22Rv1 (cell line): ENCODE data around the gene ADIRF.

ENCODE experiments used
- ZFX ChIP-seq: fragments of 450-650 bp; IDR thresholded peaks from 2 replicates; pipeline ENCODE4 v1.6.1; 2017; ENCODE audit warnings: antibody characterized with exemption, borderline replicate concordance
- TF ChIP-seq, protein P1 (sequence below): fragments of 450-650 bp; IDR thresholded peaks from 2 replicates; pipeline ENCODE4 v1.5.1; 2017; ENCODE audit warnings: mild to moderate bottlenecking

DNA sequence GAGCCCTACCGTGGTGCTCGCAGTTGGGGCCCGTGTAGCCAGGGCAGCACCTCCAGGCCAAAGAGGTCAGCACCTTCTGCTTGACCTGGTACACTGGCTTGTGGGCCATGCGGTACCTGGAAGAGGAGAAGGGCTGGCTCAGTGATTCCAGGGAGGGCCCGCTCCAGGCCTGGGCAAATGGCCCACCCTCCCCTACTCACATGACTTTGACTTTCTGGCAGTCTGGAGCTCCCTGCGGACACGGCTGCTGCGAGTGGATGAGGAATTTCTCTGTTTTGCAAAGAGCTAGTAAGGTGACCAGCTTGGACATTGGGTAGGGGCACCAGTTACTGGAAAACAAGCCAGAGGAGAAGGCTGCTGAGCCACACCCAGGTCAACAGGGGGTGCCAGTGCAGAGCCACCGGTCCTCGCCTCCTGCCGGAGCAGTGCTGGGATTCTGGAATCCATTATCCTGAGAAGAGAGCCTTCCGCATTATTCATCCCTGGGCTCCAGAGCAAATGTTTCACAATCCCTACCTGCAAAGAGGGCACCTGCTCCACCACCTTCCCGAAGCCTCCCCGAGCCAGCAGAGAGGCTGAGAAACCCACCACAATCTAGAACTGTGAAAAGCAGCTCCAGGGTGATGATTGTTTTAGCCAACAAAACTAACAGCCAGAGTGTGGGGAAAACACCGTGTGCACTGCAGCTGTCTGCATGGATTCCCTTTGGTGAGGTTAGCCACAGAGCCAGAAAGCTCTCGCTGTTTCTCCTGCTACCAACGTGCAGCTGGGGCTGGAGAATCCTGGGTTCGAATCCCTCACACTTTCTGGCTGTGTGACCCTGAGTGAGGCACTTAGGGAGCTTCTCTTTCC is 22.7 kb upstream of the ADIRF start:
- TF ChIP-seq, protein P1, sequence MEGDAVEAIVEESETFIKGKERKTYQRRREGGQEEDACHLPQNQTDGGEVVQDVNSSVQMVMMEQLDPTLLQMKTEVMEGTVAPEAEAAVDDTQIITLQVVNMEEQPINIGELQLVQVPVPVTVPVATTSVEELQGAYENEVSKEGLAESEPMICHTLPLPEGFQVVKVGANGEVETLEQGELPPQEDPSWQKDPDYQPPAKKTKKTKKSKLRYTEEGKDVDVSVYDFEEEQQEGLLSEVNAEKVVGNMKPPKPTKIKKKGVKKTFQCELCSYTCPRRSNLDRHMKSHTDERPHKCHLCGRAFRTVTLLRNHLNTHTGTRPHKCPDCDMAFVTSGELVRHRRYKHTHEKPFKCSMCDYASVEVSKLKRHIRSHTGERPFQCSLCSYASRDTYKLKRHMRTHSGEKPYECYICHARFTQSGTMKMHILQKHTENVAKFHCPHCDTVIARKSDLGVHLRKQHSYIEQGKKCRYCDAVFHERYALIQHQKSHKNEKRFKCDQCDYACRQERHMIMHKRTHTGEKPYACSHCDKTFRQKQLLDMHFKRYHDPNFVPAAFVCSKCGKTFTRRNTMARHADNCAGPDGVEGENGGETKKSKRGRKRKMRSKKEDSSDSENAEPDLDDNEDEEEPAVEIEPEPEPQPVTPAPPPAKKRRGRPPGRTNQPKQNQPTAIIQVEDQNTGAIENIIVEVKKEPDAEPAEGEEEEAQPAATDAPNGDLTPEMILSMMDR = no peak
- TF ChIP-seq ZFX = no peak
